H1 (cell line): ENCODE data around the gene C16orf90. TPM values are rescaled to one million over a fixed set of nuclear protein-coding genes. Genes with fewer than 3 reads are reported as not detected.

ENCODE experiments used
- CHD7 ChIP-seq: fragments of 300-600 bp; sonication (generic); IDR thresholded peaks from 2 replicates; pipeline ENCODE4 v1.7.1; 2012; ENCODE audit warnings: low read length, moderate library complexity, mild to moderate bottlenecking, inconsistent platforms; ENCODE audit not compliant: insufficient replicate concordance
- EZH2 ChIP-seq: fragments of 200-600 bp; sonication (generic); IDR thresholded peaks from 2 replicates; pipeline ENCODE4 v1.7.1; 2012; ENCODE audit warnings: low read depth, mild to moderate bottlenecking, moderate library complexity, low read length, inconsistent platforms; ENCODE audit not compliant: severe bottlenecking
- MAFK ChIP-seq: IDR thresholded peaks from 2 replicates; pipeline ENCODE4 v1.6.1; 2012; ENCODE audit warnings: low read depth, mild to moderate bottlenecking, improper control_type of control experiment, low read length
- POU5F1 ChIP-seq: IDR thresholded peaks from 2 replicates; pipeline ENCODE4 v1.6.1; 2011; ENCODE audit warnings: low read depth, mild to moderate bottlenecking, low read length, moderate library complexity
- RAD21 ChIP-seq, 2 experiments: IDR thresholded peaks in 1 of 2; conservative IDR thresholded peaks in 1 of 2; 2 replicates each; pipeline ENCODE4 v1.6.1; 2011; ENCODE audit warnings: low read depth in 2 of 2, low read length in 2 of 2, improper control_type of control experiment in 1 of 2, inconsistent platforms in 1 of 2, mild to moderate bottlenecking in 1 of 2, moderate library complexity in 1 of 2
- RNF2 ChIP-seq: fragments of 200-900, 300-1000 bp; sonication (generic); IDR thresholded peaks from 2 replicates; pipeline ENCODE4 v1.7.1; 2016; ENCODE audit warnings: borderline replicate concordance, low read depth, mild to moderate bottlenecking, antibody characterized with exemption, low read length; ENCODE audit not compliant: poor library complexity, severe bottlenecking; ENCODE audit errors: missing control alignments
- SAP30 ChIP-seq: fragments of 300-600 bp; sonication (generic); IDR thresholded peaks from 2 replicates; pipeline ENCODE4 v1.7.1; 2012; ENCODE audit warnings: low read length, moderate library complexity, mild to moderate bottlenecking, inconsistent platforms; ENCODE audit not compliant: insufficient read depth, insufficient replicate concordance
- polyA plus RNA-seq, 7 experiments: library from polyadenylated mRNA; depleted of rRNA in 3 of 7; stranded (reverse) in 5 of 7; unstranded in 2 of 7; fragments of >200 nt in 5 of 7; fragments of 200-250 nt in 2 of 7; gene quantifications; 1 replicate in 5 of 7; 2 replicates in 1 of 7; 4 replicates in 1 of 7; pipeline versions ENCODE4 v1.2.1 to v1.2.3, GENCODE V29; 2011 to 2013; ENCODE audit warnings: missing spikeins in 2 of 7, mixed read lengths in 2 of 7
- total RNA-seq: library from RNA; stranded (reverse); fragmentation: NEBNext Ultra II Directional; extraction: Animal tissue kit (Norgen Biotek cat#: 25700); gene quantifications from 2 replicates; pipeline ENCODE4 v1.2.1, GENCODE V29; 2021

The C16orf90 gene
- total and polyA plus RNA-seq, 2 of the 8 experiments (the other 6 are each of a cell fraction or from before 2014, with no cell fraction given), result not detected

GRCh38 chr16:3494386-3494973, 809 bp downstream of the C16orf90 start (continued):
- TF ChIP-seq CHD7, result no peak
- TF ChIP-seq EZH2, result no peak
- TF ChIP-seq MAFK, result no peak
- TF ChIP-seq SAP30, result no peak
- no peak for TF ChIP-seq RAD21 (IDR thresholded peaks at IDR 0.05 in 1 of 2, conservative IDR thresholded peaks at IDR 0.05 in 1 of 2; ENCODE audit: low read depth in 2 of 2, low read length in 2 of 2)
- no peak for TF ChIP-seq POU5F1
- no peak for TF ChIP-seq RNF2
